GM12892 (cell line): ENCODE measurements around the gene NECTIN3.

Experiments
- POLR2A ChIP-seq: IDR thresholded peaks from 2 replicates; pipeline ENCODE4 v1.6.1; 2011; ENCODE audit warnings: low read depth, low read length, control low read depth
- POLR2AphosphoS5 ChIP-seq: IDR thresholded peaks from 2 replicates; pipeline ENCODE4 v1.6.1; 2011; ENCODE audit warnings: low read depth, low read length, control low read depth
- TAF1 ChIP-seq: IDR thresholded peaks from 2 replicates; pipeline ENCODE4 v1.6.1; 2011; ENCODE audit warnings: low read depth, mild to moderate bottlenecking, control low read depth, low read length, borderline replicate concordance

DNA sequence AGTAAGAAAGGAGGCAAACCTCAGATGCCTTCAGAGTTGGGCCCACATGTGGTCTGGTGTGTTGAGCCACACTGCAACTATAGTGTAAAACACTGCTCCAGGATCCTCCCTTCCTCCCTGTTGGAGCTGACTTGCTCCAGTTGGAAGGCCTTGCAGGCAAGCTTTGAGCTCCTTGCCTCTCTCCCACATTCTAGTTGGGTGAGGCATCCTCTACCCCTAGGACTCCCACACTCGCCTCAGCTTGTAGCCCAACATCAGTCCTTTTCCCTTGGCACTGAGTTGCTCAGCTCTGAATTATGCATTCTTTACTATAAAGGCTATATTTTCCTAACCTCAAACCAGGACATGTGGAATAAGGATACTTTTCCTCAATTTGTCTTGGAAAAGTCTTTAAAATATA is 143.9 kb downstream of the NECTIN3 start:
- no peak for TF ChIP-seq POLR2A
- no peak for TF ChIP-seq POLR2AphosphoS5
- no peak for TF ChIP-seq TAF1
